ENCODE data around the gene MASP1. TPM values are rescaled to one million over a fixed set of nuclear protein-coding genes. Genes with fewer than 3 reads are reported as not detected.

Gene MASP1
- total and polyA plus RNA-seq, 2 of the 4 experiments (the other 2 are of a cell fraction) = 13.1 to 16.2 TPM

- no peak overlapping the region for H3K4me2 ChIP-seq (ENCODE audit: low read depth, low read length)
- H2AK5ac ChIP-seq (ENCODE audit: low read depth, low read length) = no peak overlapping the region
- DNase-seq (no peak), ATAC-seq (ENCODE audit: low read depth) (no peak)
- no peak overlapping the region for H2BK5ac ChIP-seq (ENCODE audit: low read depth, low read length, poor library complexity, severe bottlenecking)
- no peak overlapping the region for H3K18ac ChIP-seq (ENCODE audit: low read depth, low read length)
- H4K20me1 ChIP-seq (ENCODE audit: insufficient read depth, low read length) = no peaks in the 10 kb centered on the region
- H4K8ac ChIP-seq (ENCODE audit: low read depth in 2 of 2, low read length in 2 of 2) = no peak overlapping the region
- ChIA-PET CTCF (interaction anchor here (1.2 to 1.9 kb wide), 3 partner anchors 11 to 470 kb away, joined by 3 to 7 read pairs (median 6); no protein-coding TSS in a partner anchor), POLR2A (ENCODE audit: unreplicated experiment) (interaction anchor here (0.6 kb wide), 2 partner anchors 55 to 96 kb away, joined by 3 to 7 read pairs; no protein-coding TSS in a partner anchor)
- no peak overlapping the region for H3K56ac ChIP-seq (ENCODE audit: extremely low read depth, insufficient read depth, low read length)
- BruUV-seq (replicated peaks) = no TSS peak
- H3K23ac ChIP-seq (ENCODE audit: low read depth, low read length) = no peak overlapping the region
- no peaks in the 10 kb centered on the region for H3K9me1 ChIP-seq (ENCODE audit: insufficient read depth, low read length)
- H4K91ac ChIP-seq (ENCODE audit: insufficient read depth, low read depth, low read length) = no peak overlapping the region
- H3K14ac ChIP-seq (replicated peaks; ENCODE audit: low read depth, low read length) = no peak overlapping the region
- H3K79me1 ChIP-seq (ENCODE audit: low read depth in 1 of 2, low read length in 2 of 2) = no peaks in the 10 kb centered on the region
- in situ Hi-C loops (cut with MboI; ENCODE audit: low sequenced_read_pairs) = no loop called here
- dilution Hi-C loops (cut with HindIII; ENCODE audit: low sequenced_read_pairs, unreplicated experiment) = loop anchor here (25.0 kb wide), 1 partner anchor 478 kb away; no protein-coding TSS in a partner anchor
- H4K5ac ChIP-seq (ENCODE audit: low read depth, low read length) = no peak overlapping the region
- peaks cover 4% of the 10 kb centered on the region; the same call in 1 of the 2 replicates for H3K27me3 ChIP-seq (ENCODE audit: control insufficient read depth, insufficient read depth, low read length)
- H3K4ac ChIP-seq (ENCODE audit: low read depth, low read length) = no peak overlapping the region
- H3K9me3 ChIP-seq (ENCODE audit: control insufficient read depth, insufficient read depth, low read length) = peaks cover 2% of the 10 kb centered on the region; the same call in 1 of the 2 replicates
- TF ChIP-seq CTCF (conservative IDR thresholded peaks at IDR 0.05; ENCODE audit: low read depth, low read length) (no peak), RFX5 (IDR thresholded peaks at IDR 0.05; ENCODE audit: low read depth, low read length) (no peak), NFE2L2 (IDR thresholded peaks at IDR 0.05; ENCODE audit: low read depth, low read length) (no peak), FOS (IDR thresholded peaks at IDR 0.05; ENCODE audit: low read depth, low read length) (no peak), RCOR1 (IDR thresholded peaks at IDR 0.05; ENCODE audit: insufficient replicate concordance, low read length) (no peak), POLR2A (IDR thresholded peaks at IDR 0.05; ENCODE audit: low read depth, low read length) (no peak), MAZ (IDR thresholded peaks at IDR 0.05; ENCODE audit: borderline replicate concordance, low read depth, low read length) (no peak), CEBPB (IDR thresholded peaks at IDR 0.05; ENCODE audit: low read depth, low read length) (no peak), CHD1 (IDR thresholded peaks at IDR 0.05; ENCODE audit: low read depth, low read length) (no peak), MAFK (IDR thresholded peaks at IDR 0.05; ENCODE audit: low read depth, low read length) (no peak), SMC3 (IDR thresholded peaks at IDR 0.05; ENCODE audit: low read depth, low read length) (no peak), USF2 (IDR thresholded peaks at IDR 0.05; ENCODE audit: low read depth, low read length) (no peak), ELK1 (IDR thresholded peaks at IDR 0.05; ENCODE audit: borderline replicate concordance, low read depth, low read length) (no peak), BHLHE40 (IDR thresholded peaks at IDR 0.05; ENCODE audit: low read depth, low read length) (no peak), RAD21 (IDR thresholded peaks at IDR 0.05; ENCODE audit: low read length) (no peak), MXI1 (IDR thresholded peaks at IDR 0.05; ENCODE audit: borderline replicate concordance, low read depth, low read length) (no peak)
- H2BK15ac ChIP-seq (ENCODE audit: low read depth, low read length) = no peak overlapping the region
- H3K4me1 ChIP-seq (ENCODE audit: control insufficient read depth, insufficient read depth, low read length) = peaks cover 8% of the 10 kb centered on the region
- no peak overlapping the region for H2AK9ac ChIP-seq (replicated peaks; ENCODE audit: low read depth, low read length, poor library complexity)
- no peak overlapping the region for H3K4me3 ChIP-seq (ENCODE audit: insufficient read depth, low read depth, low read length)
- H2BK20ac ChIP-seq (ENCODE audit: low read depth, low read length) = 0 out of 2 replicates have a peak overlapping the region, but pooled peaks have one; percentile 34
- no peak overlapping the region for H3K9ac ChIP-seq (ENCODE audit: low read depth, low read length)
- H3K36me3 ChIP-seq (ENCODE audit: control insufficient read depth, insufficient read depth, low read length) = no peaks in the 10 kb centered on the region
- intact Hi-C loops (cut with micrococcal nuclease) = loop anchor here (1.0 kb wide), 1 partner anchor 13 kb away; no protein-coding TSS in a partner anchor
- H3K27ac ChIP-seq (ENCODE audit: insufficient read depth, low read length) = no peak overlapping the region
- no peak overlapping the region for H2AFZ ChIP-seq (replicated peaks; ENCODE audit: low read length, poor library complexity)
- H2BK120ac ChIP-seq (ENCODE audit: low read depth, low read length) = no peak overlapping the region
These were observed 82.0 kb downstream of the MASP1 start for GRCh38 chr3:187209491-187209890.

Measured in IMR-90 (cell line).